Suppressor macrophage treated with lipopolysaccharide for 1 hour (primary cell): ENCODE results near the gene SPESP1.

Source experiments
- DNase-seq, 3 donors: peaks; one replicate each; pipeline ENCODE4 v3.0.0-alpha.2; 2020 to 2022

SPESP1 gene

GRCh38 chr15:68993276-68993675 lies 63.0 kb downstream of the SPESP1 start:
- DNase-seq, result no peak

DNA sequence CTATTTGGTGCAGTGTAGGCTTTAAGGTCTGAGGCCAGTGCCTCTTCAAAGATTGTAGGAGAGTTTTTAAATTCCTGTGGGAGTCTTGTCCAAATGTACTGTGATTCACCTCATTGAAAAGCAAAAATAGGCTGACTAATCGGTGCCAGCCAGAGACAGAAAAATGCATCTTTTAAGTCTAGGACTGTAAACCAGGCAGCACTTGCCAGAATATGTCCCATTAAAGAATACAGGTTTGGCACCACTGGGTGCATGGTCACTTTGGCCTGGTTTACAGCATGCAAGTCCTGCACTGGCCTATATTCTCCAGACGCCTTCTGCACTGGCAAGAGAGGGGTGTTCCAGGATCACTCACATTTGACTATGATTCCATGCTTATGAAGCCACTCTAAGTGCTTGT lies 63.8 kb downstream of the SPESP1 start:
- DNase-seq, result no peak

DNA sequence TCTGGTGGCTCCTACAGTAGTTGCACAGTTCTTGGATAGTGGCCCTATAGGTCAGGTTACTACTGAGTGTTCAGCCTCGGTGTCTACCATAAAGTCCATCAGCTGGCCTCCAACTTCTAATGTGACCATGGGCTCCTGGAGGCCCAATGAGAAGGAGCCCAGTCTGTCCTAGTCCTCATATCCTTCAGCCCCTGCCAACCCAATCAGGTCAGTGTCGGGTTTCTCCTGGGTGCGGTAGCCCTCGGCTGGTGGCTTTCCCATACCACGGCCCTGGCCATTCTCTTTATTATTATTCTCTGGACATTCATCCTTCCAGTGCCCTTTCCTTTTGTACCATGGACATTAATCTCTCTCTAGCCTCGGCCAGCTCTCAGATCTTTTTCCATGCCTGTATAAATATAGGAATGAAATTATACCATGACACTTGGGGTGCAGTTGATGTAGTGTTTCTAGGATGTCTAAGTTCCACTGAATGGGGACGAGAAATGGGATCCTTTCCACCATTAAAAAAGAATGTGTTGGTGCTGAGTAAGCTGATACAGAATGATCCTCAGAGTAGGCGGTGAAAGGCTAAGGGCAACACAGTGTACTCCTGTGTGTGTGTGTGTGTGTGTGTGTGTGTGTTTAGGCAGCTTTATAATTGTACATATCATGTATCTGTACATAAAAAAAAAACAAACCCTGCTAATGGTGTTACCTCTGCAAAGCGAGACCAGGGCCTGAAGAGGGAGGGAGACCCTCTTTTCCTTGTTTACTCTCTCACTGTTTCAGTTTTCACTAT lies 64.8 kb downstream of the SPESP1 start:
- DNase-seq, result no peak
